ENCODE data around the gene MEIS2. TPM values are rescaled to one million over a fixed set of nuclear protein-coding genes. Genes with fewer than 3 reads are reported as not detected.

MEIS2 gene
- total RNA-seq, 1 donor from 2014 or later, result 6.6 TPM

- Histone ChIP-seq H3K27me3 (ENCODE audit: control insufficient read depth, insufficient read depth, low read length) (peaks cover 49% of the 10 kb centered on the region), H3K36me3 (ENCODE audit: control insufficient read depth, insufficient read depth, low read length) (no peaks in the 10 kb centered on the region), H3K4me3 (ENCODE audit: low read depth, low read length) (no peak overlapping the region)
- no peak for DNase-seq (ENCODE audit: low read depth)
- no peak for TF ChIP-seq CTCF (IDR thresholded peaks at IDR 0.05; ENCODE audit: insufficient read depth, low read length, severe bottlenecking)
- no peak for FAIRE-seq
Observed at GRCh38 chr15:36882056-36882455, 218.3 kb downstream of the MEIS2 start.

GRCh38 chr15:36881516-36881915 is 218.8 kb downstream of the MEIS2 start:
- Histone ChIP-seq H3K36me3 (ENCODE audit: control insufficient read depth, insufficient read depth, low read length) (no peaks in the 10 kb centered on the region), H3K4me3 (ENCODE audit: low read depth, low read length) (no peak overlapping the region), H3K27me3 (ENCODE audit: control insufficient read depth, insufficient read depth, low read length) (peaks cover 49% of the 10 kb centered on the region)
- no peak for FAIRE-seq
- DNase-seq (ENCODE audit: low read depth), result no peak
- TF ChIP-seq CTCF (IDR thresholded peaks at IDR 0.05; ENCODE audit: insufficient read depth, low read length, severe bottlenecking), result no peak

- FAIRE-seq, result no peak
- H3K27me3 ChIP-seq (ENCODE audit: control insufficient read depth, insufficient read depth, low read length), result peaks cover 46% of the 10 kb centered on the region
- no peak overlapping the region for H3K4me3 ChIP-seq (ENCODE audit: low read depth, low read length)
- no peak for DNase-seq (ENCODE audit: low read depth)
- TF ChIP-seq CTCF (IDR thresholded peaks at IDR 0.05; ENCODE audit: insufficient read depth, low read length, severe bottlenecking), result no peak
- no peaks in the 10 kb centered on the region for H3K36me3 ChIP-seq (ENCODE audit: control insufficient read depth, insufficient read depth, low read length)
Observed at GRCh38 chr15:36880913-36881460, 219.4 kb downstream of the MEIS2 start.

- Histone ChIP-seq H3K27me3 (ENCODE audit: control insufficient read depth, insufficient read depth, low read length) (peaks cover 41% of the 10 kb centered on the region), H3K4me3 (ENCODE audit: low read depth, low read length) (no peak overlapping the region), H3K36me3 (ENCODE audit: control insufficient read depth, insufficient read depth, low read length) (no peaks in the 10 kb centered on the region)
- no peak for TF ChIP-seq CTCF (IDR thresholded peaks at IDR 0.05; ENCODE audit: insufficient read depth, low read length, severe bottlenecking)
- no peak for DNase-seq (ENCODE audit: low read depth)
- no peak for FAIRE-seq
Observed at GRCh38 chr15:36880224-36880912, 220.0 kb downstream of the MEIS2 start.

- Histone ChIP-seq H3K4me3 (ENCODE audit: low read depth, low read length) (no peak overlapping the region), H3K27me3 (ENCODE audit: control insufficient read depth, insufficient read depth, low read length) (peaks cover 40% of the 10 kb centered on the region), H3K36me3 (ENCODE audit: control insufficient read depth, insufficient read depth, low read length) (no peaks in the 10 kb centered on the region)
- TF ChIP-seq CTCF (IDR thresholded peaks at IDR 0.05; ENCODE audit: insufficient read depth, low read length, severe bottlenecking), result no peak
- DNase-seq (ENCODE audit: low read depth) (no peak), FAIRE-seq (peak; percentile 32)
Observed at GRCh38 chr15:36879568-36880222, 220.7 kb downstream of the MEIS2 start.

All from bronchial epithelial cell (primary cell).